M059J (cell line): ENCODE results near the gene ZNF622. TPM values are rescaled to one million over a fixed set of nuclear protein-coding genes. Genes with fewer than 3 reads are reported as not detected.
A peak's percentile ranks its signal among the peaks of the same experiment; 100 is the strongest.

Source experiments
- DNase-seq: peaks from one replicate; pipeline ENCODE4 v3.0.0-alpha.2; 2012; ENCODE audit warnings: low read depth
- total RNA-seq: library from RNA; depleted of rRNA; stranded (reverse); fragments of >200 nt; shearing (Covaris generic); gene quantifications from 2 replicates; pipeline ENCODE4 v1.2.3, GENCODE V29; 2014; rRNA removed

Gene ZNF622, protein sequence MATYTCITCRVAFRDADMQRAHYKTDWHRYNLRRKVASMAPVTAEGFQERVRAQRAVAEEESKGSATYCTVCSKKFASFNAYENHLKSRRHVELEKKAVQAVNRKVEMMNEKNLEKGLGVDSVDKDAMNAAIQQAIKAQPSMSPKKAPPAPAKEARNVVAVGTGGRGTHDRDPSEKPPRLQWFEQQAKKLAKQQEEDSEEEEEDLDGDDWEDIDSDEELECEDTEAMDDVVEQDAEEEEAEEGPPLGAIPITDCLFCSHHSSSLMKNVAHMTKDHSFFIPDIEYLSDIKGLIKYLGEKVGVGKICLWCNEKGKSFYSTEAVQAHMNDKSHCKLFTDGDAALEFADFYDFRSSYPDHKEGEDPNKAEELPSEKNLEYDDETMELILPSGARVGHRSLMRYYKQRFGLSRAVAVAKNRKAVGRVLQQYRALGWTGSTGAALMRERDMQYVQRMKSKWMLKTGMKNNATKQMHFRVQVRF
- total RNA-seq = 25.9 and 49.3 TPM in 2 replicates

- DNase-seq = peak; percentile 96
Measured at GRCh38 chr5:16465544-16466432, at the start of gene ZNF622. Gene ZNF622 (minus strand): TSS chr5:16465800. CDS start chr5:16465665, 135 bp downstream.

DNA sequence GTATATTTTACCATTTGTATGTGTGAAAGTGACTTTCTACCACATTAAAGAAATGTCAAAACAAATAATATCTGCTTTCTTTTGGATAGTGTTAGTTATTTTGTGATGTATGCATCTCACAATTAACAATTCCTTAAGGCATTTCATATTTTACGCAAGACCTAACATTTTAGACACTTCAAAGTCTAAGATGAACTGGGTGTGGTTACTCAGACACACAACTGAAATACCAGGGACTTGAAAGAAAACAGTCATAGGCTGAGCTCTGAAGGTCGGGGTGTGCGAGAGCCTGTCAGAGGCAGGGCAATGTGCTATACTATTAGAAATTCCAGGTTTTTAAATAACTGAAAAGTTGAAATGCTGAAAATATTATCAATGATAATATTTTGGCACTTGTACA, 44.5 kb upstream of the ZNF622 start:
- no peak for DNase-seq

DNA sequence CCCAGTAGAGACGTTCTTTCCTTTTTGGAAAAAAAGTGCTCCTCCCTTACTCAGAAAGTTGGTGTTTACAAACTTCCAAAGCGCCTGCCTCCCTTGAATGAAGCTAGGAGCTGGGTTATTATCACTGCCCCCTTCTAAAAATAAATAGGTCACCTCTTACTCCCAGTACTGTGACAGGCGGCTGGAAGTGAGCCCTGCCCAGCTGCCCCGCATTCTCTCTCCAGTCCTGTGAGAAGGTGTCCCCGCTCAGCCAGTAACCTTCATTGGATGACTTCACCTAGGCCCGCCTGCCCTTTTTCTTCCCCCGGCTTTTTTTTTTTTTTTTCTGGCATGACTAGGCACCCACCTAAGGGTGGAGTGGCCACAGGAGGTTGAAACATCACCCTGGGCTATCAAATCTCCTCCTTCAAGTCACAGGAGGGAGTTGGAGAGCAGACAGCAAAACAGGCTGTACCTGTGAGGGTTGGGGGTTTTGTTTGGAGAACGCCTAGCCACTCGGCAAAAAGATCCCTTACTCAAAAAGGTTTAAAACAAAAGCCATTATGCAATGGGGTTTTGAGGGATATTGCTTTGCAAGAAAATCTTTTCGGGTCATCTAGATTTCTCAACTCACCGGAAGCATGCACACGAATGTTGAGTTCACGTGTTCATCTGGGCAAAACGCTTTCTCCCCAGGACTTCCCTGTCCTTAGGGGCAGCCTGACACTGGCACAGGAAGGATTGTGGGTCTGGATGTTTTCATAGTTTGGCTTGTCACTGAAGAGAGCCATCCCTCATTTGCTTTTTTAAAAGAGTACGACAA, 43.3 kb upstream of the ZNF622 start:
- DNase-seq = peak; percentile 67

- DNase-seq = no peak
Measured at GRCh38 chr5:16507716-16508115, 42.1 kb upstream of the ZNF622 start.

DNA sequence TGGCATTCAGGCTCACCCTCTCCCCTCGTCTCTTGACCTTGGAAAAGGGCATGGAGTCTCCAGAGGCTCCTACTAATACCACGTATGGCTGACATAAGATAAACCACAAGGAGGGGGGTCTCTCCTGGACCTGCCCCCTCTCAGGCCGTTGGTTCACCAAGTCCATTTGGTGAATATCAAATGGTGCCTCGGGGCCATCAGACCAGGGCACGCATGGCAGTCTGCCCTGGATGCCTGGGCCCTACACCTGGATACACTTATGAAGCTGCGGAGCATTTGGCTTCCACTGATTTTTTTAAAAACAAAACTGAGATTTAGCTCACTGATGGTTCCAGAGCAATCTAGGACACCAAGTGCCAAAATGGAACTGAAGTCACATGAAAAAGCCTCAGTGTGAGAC, 40.3 kb upstream of the ZNF622 start:
- no peak for DNase-seq

DNA sequence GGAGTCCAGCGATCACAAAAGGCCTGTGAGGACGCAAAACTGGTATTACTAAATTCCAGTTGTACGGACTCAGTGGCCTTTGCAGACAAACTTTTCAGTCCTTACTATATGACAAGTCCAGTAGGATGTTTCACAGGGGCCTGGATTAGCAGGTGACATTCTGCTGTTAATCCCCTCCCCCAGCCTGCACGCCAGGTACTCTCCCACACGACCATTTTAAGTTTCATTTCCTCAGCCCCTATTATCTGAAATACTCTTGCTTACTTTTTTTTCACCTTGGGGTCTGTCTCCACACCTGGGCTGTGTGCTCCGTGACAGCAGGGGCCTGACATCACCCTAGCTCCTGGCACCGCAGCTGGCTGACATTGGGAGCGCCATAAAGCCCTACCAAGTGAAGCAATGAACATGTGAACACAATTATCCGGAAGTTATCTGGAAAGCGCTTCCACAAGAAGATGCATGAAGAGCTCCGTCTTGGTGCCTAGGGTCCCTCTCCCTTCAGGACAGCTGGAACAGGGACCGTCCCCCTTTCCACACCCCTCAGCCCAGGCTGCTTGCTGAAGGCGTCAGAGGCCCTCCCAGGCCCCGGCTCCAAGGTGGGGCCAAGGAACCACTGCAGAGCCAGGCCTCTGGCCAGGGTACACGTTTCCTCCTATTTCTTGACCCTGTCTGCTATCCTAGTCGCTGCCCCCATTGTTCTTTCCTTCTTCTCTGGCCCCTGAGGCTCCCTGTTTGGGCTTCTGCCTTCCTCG, 39.7 kb upstream of the ZNF622 start:
- DNase-seq = no peak

DNA sequence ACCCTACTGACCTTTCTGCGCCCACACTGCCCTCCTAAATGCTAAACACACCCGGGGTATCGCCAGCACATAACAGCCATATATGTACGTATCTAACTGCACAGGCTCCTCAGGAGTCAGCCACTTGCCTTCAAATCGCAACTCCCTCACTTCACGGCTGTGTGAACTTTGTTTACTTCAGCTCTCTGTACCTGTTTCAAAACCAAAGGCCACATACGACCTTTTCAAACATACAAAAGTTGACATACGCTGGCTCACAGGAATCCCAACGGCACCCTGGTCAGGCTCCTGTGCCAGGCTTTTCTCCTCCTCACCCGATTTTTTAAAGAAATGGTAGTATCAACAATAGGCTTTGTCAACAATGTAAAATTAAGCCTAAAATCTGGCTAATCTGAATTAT, 39.0 kb upstream of the ZNF622 start:
- no peak for DNase-seq

DNA sequence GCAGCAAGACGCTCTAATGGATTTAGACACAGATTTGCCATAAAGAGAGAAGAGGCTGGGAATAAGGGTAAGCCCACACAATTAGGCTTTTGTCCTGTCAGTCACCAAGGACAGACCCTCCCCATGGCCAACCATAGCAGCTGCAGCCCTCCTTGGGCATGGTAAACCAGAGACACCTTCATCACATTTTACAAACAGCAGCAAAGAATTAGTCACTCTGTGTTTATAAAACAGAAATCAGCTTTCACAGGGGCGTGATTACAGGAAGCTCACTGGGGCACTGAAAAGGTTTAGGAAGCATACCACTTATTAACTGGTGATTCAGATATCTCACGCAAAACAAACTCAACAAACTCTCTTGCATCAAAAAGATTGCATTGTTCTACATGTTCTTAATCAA, 37.3 kb upstream of the ZNF622 start:
- peak; percentile 73 for DNase-seq

GRCh38 chr5:16500024-16500423, 34.4 kb upstream of the ZNF622 start:
- DNase-seq = no peak

GRCh38 chr5:16497546-16497945, 31.9 kb upstream of the ZNF622 start:
- DNase-seq = no peak

DNA sequence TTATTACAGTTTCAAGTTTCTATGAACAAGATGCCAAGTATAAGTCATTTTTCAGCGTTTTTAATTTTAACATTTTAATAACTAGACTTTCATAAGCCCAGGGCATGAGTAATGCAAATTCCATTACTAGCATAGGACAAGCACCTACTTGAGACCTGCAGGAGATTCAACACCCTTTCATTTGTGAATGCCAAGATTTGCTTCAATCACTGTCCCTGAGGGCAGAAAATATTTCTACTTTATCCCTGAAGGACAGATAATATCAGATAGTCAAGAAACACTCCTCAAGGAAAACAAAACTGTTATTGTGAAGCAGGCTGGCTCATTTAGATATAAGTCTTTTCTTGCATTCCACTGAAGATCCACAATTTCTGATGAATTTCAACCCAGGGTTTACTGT, 27.7 kb upstream of the ZNF622 start:
- DNase-seq = peak; percentile 48

- DNase-seq = peak; percentile 83
Measured at GRCh38 chr5:16492398-16493140, 27.0 kb upstream of the ZNF622 start.

DNA sequence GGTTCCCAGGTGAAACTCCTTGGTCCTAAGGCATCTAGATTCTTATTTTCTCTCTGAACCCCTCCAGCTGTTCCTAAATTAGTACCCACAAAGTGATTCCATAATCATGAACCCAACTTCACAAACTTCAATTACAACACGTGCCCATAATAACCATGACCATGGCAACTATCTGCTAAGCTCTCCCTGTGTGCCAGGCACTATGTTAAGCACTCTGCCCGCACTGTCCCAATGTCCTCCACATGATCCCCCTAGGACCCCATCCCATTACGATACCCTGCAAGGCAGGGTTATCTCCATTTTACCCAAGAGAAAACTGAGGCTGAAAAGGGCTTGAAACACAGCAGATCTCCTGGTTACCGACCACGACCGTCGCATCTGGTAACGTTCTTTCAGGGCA, 25.3 kb upstream of the ZNF622 start:
- no peak for DNase-seq

DNA sequence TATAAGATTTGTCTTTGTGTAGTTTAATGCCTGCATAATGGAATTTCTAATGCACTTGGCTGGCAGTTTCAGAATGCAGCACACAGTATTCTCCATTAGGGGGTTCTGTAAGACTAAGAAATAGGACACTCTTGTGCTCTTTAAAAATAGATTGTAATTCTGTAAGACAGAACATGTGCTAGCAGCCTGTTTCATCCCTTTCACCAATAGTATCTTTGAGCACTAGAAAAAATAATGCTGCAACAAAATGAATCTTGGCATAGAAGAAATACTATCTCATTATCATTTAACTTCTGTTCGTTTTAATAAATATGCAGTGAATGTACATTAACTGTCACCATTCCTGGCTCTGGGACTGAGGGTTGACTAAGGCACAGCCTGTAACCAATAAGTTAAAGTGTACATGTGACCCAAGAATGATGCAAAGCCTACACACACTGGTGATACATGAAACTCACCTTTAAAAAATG, 23.8 kb upstream of the ZNF622 start:
- DNase-seq = peak; percentile 55

DNA sequence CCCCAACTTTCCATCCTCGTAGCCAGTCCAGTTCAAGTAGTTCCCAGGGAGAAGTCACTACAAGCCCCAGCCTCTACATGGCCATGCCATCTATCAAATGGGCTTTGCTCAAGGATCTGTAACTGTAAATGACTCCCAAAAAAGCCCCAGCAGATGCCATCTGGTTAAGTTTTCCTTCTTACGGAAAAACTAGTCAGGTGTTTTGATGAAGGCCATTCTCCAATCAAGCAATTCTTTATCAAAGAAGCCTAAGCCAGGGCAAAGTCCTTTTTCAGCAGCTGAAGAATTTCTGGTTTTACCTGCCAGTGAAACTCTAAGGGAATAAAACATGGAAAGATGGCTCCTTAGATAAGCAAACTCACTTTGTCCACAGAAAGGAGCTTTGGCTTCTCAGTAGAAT, 21.9 kb upstream of the ZNF622 start:
- no peak for DNase-seq

GRCh38 chr5:16486711-16487111, 21.1 kb upstream of the ZNF622 start:
- DNase-seq = no peak

DNA sequence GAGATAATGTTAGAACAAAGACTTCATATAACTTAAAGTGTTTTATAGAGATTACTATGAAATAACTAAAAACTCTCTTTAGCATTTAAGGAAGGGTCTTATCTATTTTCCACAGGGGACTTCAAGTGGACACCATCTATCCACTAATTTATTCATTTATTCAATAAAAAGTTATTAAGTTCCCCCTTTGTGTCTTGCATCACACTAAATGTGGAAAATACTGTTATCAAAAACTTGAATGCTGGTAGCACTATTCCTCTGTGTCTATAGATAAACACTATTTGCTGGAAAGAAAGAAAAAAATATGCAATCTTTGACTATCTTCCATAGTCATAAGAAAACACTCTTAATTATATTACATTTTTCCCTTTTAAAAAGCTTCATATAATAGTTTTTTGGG, 20.1 kb upstream of the ZNF622 start:
- no peak for DNase-seq

GRCh38 chr5:16484081-16484480, 18.5 kb upstream of the ZNF622 start:
- DNase-seq = no peak

- no peak for DNase-seq
Measured at GRCh38 chr5:16483361-16483760, 17.8 kb upstream of the ZNF622 start.

DNA sequence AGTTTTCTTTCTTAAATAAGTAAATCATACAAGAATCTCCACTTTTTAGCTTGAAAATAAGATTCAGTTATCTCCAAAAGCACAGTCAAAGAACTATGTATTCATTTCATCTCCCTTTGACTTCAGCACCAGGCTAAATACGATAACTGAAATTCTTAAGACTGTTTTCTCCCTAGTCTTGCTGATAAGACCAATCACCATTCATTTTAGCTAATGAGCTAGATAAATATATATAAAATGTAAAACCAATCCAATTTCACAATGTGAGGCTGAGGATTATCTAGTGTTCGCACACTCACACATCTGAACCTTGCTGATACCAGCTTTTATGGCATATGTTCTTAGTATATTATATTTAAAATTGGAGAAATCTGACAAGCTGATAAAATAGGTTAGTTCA, 17.3 kb upstream of the ZNF622 start:
- DNase-seq = no peak
